Uterus (tissue), 2 donors: ENCODE results near the gene ANP32A.

Experiments used
- CTCF ChIP-seq, 4 experiments: fragments of 200-600 bp in 2 of 4; fragments of 450-650 bp in 2 of 4; sonication (generic) in 2 of 4; IDR thresholded peaks; one replicate each; pipeline ENCODE4 v1.5.1; 2016 to 2019; ENCODE audit warnings: antibody characterized with exemption in 4 of 4, mild to moderate bottlenecking in 2 of 4, moderate library complexity in 1 of 4
- POLR2A ChIP-seq, 2 donors: fragments of 450-650 bp; IDR thresholded peaks; one replicate each; pipeline ENCODE4 v1.6.1; 2016; ENCODE audit warnings: antibody characterized with exemption in 2 of 2, mild to moderate bottlenecking in 1 of 2, moderate library complexity in 1 of 2

- TF ChIP-seq CTCF (IDR thresholded peaks at IDR 0.05) (no peak), POLR2A (IDR thresholded peaks at IDR 0.05) (no peak)
Observed at GRCh38 chr15:68849497-68849896, 28.8 kb upstream of the ANP32A start.
